ENCODE measurements around the gene P4HA1. TPM values are rescaled to one million over a fixed set of nuclear protein-coding genes. Genes with fewer than 3 reads are reported as not detected.

Gene P4HA1
- total RNA-seq, 1 donor from 2014 or later, result 35.6 TPM

- no peak overlapping the region for H3K4me3 ChIP-seq (ENCODE audit: low read depth, low read length)
- TF ChIP-seq CTCF (IDR thresholded peaks at IDR 0.05; ENCODE audit: insufficient read depth, low read length, poor library complexity, severe bottlenecking), result no peak
- no peaks in the 10 kb centered on the region for H3K27me3 ChIP-seq (ENCODE audit: control insufficient read depth, insufficient read depth, low read length)
- no peaks in the 10 kb centered on the region for H3K36me3 ChIP-seq (ENCODE audit: control insufficient read depth, insufficient read depth, low read length)
- no peak for DNase-seq (ENCODE audit: low read depth)
These were observed 13.4 kb downstream of the P4HA1 start for GRCh38 chr10:73083221-73083620.

- no peak for DNase-seq (ENCODE audit: low read depth)
- no peak for TF ChIP-seq CTCF (IDR thresholded peaks at IDR 0.05; ENCODE audit: insufficient read depth, low read length, poor library complexity, severe bottlenecking)
- no peaks in the 10 kb centered on the region for H3K36me3 ChIP-seq (ENCODE audit: control insufficient read depth, insufficient read depth, low read length)
- no peaks in the 10 kb centered on the region for H3K27me3 ChIP-seq (ENCODE audit: control insufficient read depth, insufficient read depth, low read length)
- no peak overlapping the region for H3K4me3 ChIP-seq (ENCODE audit: low read depth, low read length)
These were observed 16.7 kb downstream of the P4HA1 start for GRCh38 chr10:73079779-73080541.

- no peak overlapping the region for H3K4me3 ChIP-seq (ENCODE audit: low read depth, low read length)
- no peak for TF ChIP-seq CTCF (IDR thresholded peaks at IDR 0.05; ENCODE audit: insufficient read depth, low read length, poor library complexity, severe bottlenecking)
These were observed 20.1 kb downstream of the P4HA1 start for GRCh38 chr10:73076360-73077183.

GRCh38 chr10:73075829-73076228 is 20.8 kb downstream of the P4HA1 start:
- no peak for DNase-seq (ENCODE audit: low read depth)
- Histone ChIP-seq H3K36me3 (ENCODE audit: control insufficient read depth, insufficient read depth, low read length) (no peaks in the 10 kb centered on the region), H3K4me3 (ENCODE audit: low read depth, low read length) (no peak overlapping the region), H3K27me3 (ENCODE audit: control insufficient read depth, insufficient read depth, low read length) (no peaks in the 10 kb centered on the region)
- no peak for TF ChIP-seq CTCF (IDR thresholded peaks at IDR 0.05; ENCODE audit: insufficient read depth, low read length, poor library complexity, severe bottlenecking)

More at GRCh38 chr10:73076360-73077183, 20.1 kb downstream of the P4HA1 start:
- DNase-seq (ENCODE audit: low read depth), result no peak
- H3K36me3 ChIP-seq (ENCODE audit: control insufficient read depth, insufficient read depth, low read length), result no peaks in the 10 kb centered on the region
- no peaks in the 10 kb centered on the region for H3K27me3 ChIP-seq (ENCODE audit: control insufficient read depth, insufficient read depth, low read length)

GRCh38 chr10:73073627-73074026 is 23.0 kb downstream of the P4HA1 start:
- DNase-seq (ENCODE audit: low read depth), result no peak
- Histone ChIP-seq H3K4me3 (ENCODE audit: low read depth, low read length) (no peak overlapping the region), H3K36me3 (ENCODE audit: control insufficient read depth, insufficient read depth, low read length) (no peaks in the 10 kb centered on the region), H3K27me3 (ENCODE audit: control insufficient read depth, insufficient read depth, low read length) (no peaks in the 10 kb centered on the region)
- TF ChIP-seq CTCF (IDR thresholded peaks at IDR 0.05; ENCODE audit: insufficient read depth, low read length, poor library complexity, severe bottlenecking), result no peak
